OCI-LY1 (cell line): ENCODE results near the gene ST3GAL5.

Experiments
- H2AFZ ChIP-seq: fragments of 200-600 bp; sonication (generic), shearing (Covaris generic); 2 replicates; pipeline ENCODE4 v1.6.0; 2014; ENCODE audit warnings: antibody characterized with exemption, mild to moderate bottlenecking, low read length
- H3F3A ChIP-seq: fragments of 200-600 bp; sonication (generic), shearing (Covaris generic); 2 replicates; pipeline ENCODE4 v1.6.0; 2014; ENCODE audit warnings: mild to moderate bottlenecking, antibody characterized with exemption, low read length, moderate library complexity; ENCODE audit not compliant: insufficient read depth
- H3K27ac ChIP-seq: fragments of 200-600 bp; sonication (generic); 2 replicates; pipeline ENCODE4 v1.5.1; 2014; ENCODE audit warnings: low read length, mixed run types, mild to moderate bottlenecking, low read depth; ENCODE audit not compliant: poor library complexity, severe bottlenecking
- H3K27me3 ChIP-seq: fragments of 200-600 bp; sonication (generic); 2 replicates; pipeline ENCODE4 v1.6.0; 2014; ENCODE audit warnings: antibody characterized with exemption, mild to moderate bottlenecking, low read length, moderate library complexity; ENCODE audit not compliant: insufficient read depth
- H3K36me3 ChIP-seq: fragments of 200-600 bp; sonication (generic); 2 replicates; pipeline ENCODE4 v1.6.1; 2014; ENCODE audit warnings: mild to moderate bottlenecking, antibody characterized with exemption, low read length, moderate library complexity, mixed read lengths; ENCODE audit not compliant: insufficient read depth
- H3K4me1 ChIP-seq: fragments of 200-600 bp; sonication (generic); 2 replicates; pipeline ENCODE4 v1.5.1; 2014; ENCODE audit warnings: mild to moderate bottlenecking, low read length, moderate library complexity; ENCODE audit not compliant: insufficient read depth, severe bottlenecking
- H3K4me2 ChIP-seq: fragments of 200-600 bp; sonication (generic), shearing (Covaris generic); 2 replicates; pipeline ENCODE4 v1.6.1; 2014; ENCODE audit warnings: low read length
- H3K4me3 ChIP-seq: fragments of 200-600 bp; sonication (generic); 2 replicates; pipeline ENCODE4 v1.5.1; 2014; ENCODE audit warnings: low read length, low read depth, mild to moderate bottlenecking, mixed read lengths; ENCODE audit not compliant: poor library complexity, severe bottlenecking
- H3K79me2 ChIP-seq: fragments of 200-600 bp; shearing (Covaris generic); 2 replicates; pipeline ENCODE4 v1.6.1; 2016; ENCODE audit warnings: mixed run types, low read length, mixed read lengths; ENCODE audit not compliant: insufficient read depth
- H3K9ac ChIP-seq: fragments of 200-600 bp; sonication (generic), shearing (Covaris generic); 2 replicates; pipeline ENCODE4 v1.6.1; 2014; ENCODE audit warnings: mild to moderate bottlenecking, low read length, mixed read lengths
- H3K9me2 ChIP-seq: fragments of 200-600 bp; sonication (generic), shearing (Covaris generic); 2 replicates; pipeline ENCODE4 v1.6.1; 2014; ENCODE audit warnings: low read depth, mild to moderate bottlenecking, low read length, mixed read lengths
- H3K9me3 ChIP-seq: fragments of 200-600 bp; shearing (Covaris generic); 2 replicates; pipeline ENCODE4 v1.6.1; 2014; ENCODE audit warnings: low read length, mixed read lengths
- H4K20me1 ChIP-seq: fragments of 200-600 bp; sonication (generic), shearing (Covaris generic); 2 replicates; pipeline ENCODE4 v1.6.0; 2016; ENCODE audit warnings: mild to moderate bottlenecking, low read length; ENCODE audit not compliant: insufficient read depth
- CTCF ChIP-seq: fragments of 200-600 bp; sonication (generic), shearing (Covaris generic); IDR thresholded peaks from 2 replicates; pipeline ENCODE4 v1.5.1; 2017; ENCODE audit warnings: mild to moderate bottlenecking, antibody characterized with exemption, low read length, moderate library complexity, mixed read lengths
- EZH2 ChIP-seq: fragments of 200-600 bp; sonication (generic), shearing (Covaris generic); IDR thresholded peaks from 2 replicates; pipeline ENCODE4 v1.8.0; 2017; ENCODE audit warnings: borderline replicate concordance, mixed run types, mild to moderate bottlenecking, antibody characterized with exemption, low read length, moderate library complexity, mixed read lengths

The ST3GAL5 gene

GRCh38 chr2:85794038-85794441 is 94.8 kb downstream of the ST3GAL5 start:
- Histone ChIP-seq H3K4me3 (no peak overlapping the region), H3K9me2 (no peaks in the 10 kb centered on the region), H3F3A (no peaks in the 10 kb centered on the region), H3K36me3 (no peaks in the 10 kb centered on the region), H3K27me3 (peaks cover 8% of the 10 kb centered on the region; the same call in 1 of the 2 replicates), H3K27ac (no peak overlapping the region), H3K4me2 (no peak overlapping the region), H3K79me2 (no peaks in the 10 kb centered on the region), H4K20me1 (no peaks in the 10 kb centered on the region), H3K9ac (no peak overlapping the region), H3K9me3 (no peaks in the 10 kb centered on the region), H3K4me1 (no peaks in the 10 kb centered on the region), H2AFZ (no peak overlapping the region)
- no peak for TF ChIP-seq EZH2
- TF ChIP-seq CTCF, result no peak

- Histone ChIP-seq H3K79me2 (no peaks in the 10 kb centered on the region), H3K9ac (no peak overlapping the region), H3K4me1 (no peaks in the 10 kb centered on the region), H3F3A (no peaks in the 10 kb centered on the region), H3K9me2 (no peaks in the 10 kb centered on the region), H4K20me1 (no peaks in the 10 kb centered on the region), H3K27me3 (peaks cover 8% of the 10 kb centered on the region; the same call in 1 of the 2 replicates), H3K4me3 (no peak overlapping the region), H3K27ac (no peak overlapping the region), H3K36me3 (no peaks in the 10 kb centered on the region), H2AFZ (no peak overlapping the region), H3K4me2 (no peak overlapping the region), H3K9me3 (no peaks in the 10 kb centered on the region)
- TF ChIP-seq CTCF (no peak), EZH2 (no peak)
Observed at GRCh38 chr2:85793584-85793983, 95.2 kb downstream of the ST3GAL5 start.

GRCh38 chr2:85792783-85793441 is 95.9 kb downstream of the ST3GAL5 start:
- Histone ChIP-seq H3K9me3 (no peaks in the 10 kb centered on the region), H3K27ac (no peak overlapping the region), H3K4me1 (no peaks in the 10 kb centered on the region), H3K9me2 (no peaks in the 10 kb centered on the region), H3F3A (no peaks in the 10 kb centered on the region), H3K4me3 (no peak overlapping the region), H3K36me3 (no peaks in the 10 kb centered on the region), H3K79me2 (no peaks in the 10 kb centered on the region), H3K4me2 (no peak overlapping the region), H2AFZ (no peak overlapping the region), H4K20me1 (no peaks in the 10 kb centered on the region), H3K9ac (no peak overlapping the region), H3K27me3 (peaks cover 8% of the 10 kb centered on the region; the same call in 1 of the 2 replicates)
- TF ChIP-seq CTCF (no peak), EZH2 (no peak)
